Mesendoderm (in vitro differentiated cells): ENCODE measurements around the gene FASTK.

Source experiments
- DNase-seq: peaks from one replicate; pipeline ENCODE4 v3.0.0; 2013
- H2AK5ac ChIP-seq: 2 replicates; pipeline ENCODE4 v1.6.1; 2013; ENCODE audit warnings: low read length, inconsistent platforms
- H2BK120ac ChIP-seq: 2 replicates; pipeline ENCODE4 v1.6.1; 2013; ENCODE audit warnings: low read depth, mild to moderate bottlenecking, low read length, moderate library complexity, mixed read lengths
- H2BK15ac ChIP-seq: replicated peaks from 2 replicates; pipeline ENCODE4 v1.6.1; 2013; ENCODE audit warnings: low read depth, mild to moderate bottlenecking, moderate library complexity
- H2BK5ac ChIP-seq: 2 replicates; pipeline ENCODE4 v1.6.1; 2013; ENCODE audit warnings: low read length, inconsistent platforms
- H3K18ac ChIP-seq: 2 replicates; pipeline ENCODE4 v1.6.1; 2013; ENCODE audit warnings: mild to moderate bottlenecking, low read length, mixed read lengths
- H3K23ac ChIP-seq: one replicate; pipeline ENCODE4 v1.6.1; 2013; ENCODE audit warnings: low read length
- H3K27ac ChIP-seq: 2 replicates; pipeline ENCODE4 v1.5.1; 2013; ENCODE audit warnings: low read depth, mild to moderate bottlenecking, inconsistent platforms, low read length, moderate library complexity
- H3K27me3 ChIP-seq: 2 replicates; pipeline ENCODE4 v1.6.1; 2013; ENCODE audit warnings: low read length, control low read depth, mild to moderate bottlenecking, inconsistent platforms; ENCODE audit not compliant: insufficient read depth, poor library complexity
- H3K36me3 ChIP-seq: 2 replicates; pipeline ENCODE4 v1.6.1; 2013; ENCODE audit warnings: low read length, inconsistent platforms; ENCODE audit not compliant: control insufficient read depth, insufficient read depth
- H3K4ac ChIP-seq: one replicate; pipeline ENCODE4 v1.6.1; 2013; ENCODE audit warnings: low read depth, mild to moderate bottlenecking, low read length, moderate library complexity
- H3K4me1 ChIP-seq: 2 replicates; pipeline ENCODE4 v1.6.1; 2013; ENCODE audit warnings: low read depth, low read length, inconsistent platforms; ENCODE audit not compliant: control insufficient read depth
- H3K4me2 ChIP-seq: 2 replicates; pipeline ENCODE4 v1.6.1; 2013; ENCODE audit warnings: low read length
- H3K4me3 ChIP-seq: 2 replicates; pipeline ENCODE4 v1.5.1; 2013; ENCODE audit warnings: mild to moderate bottlenecking, low read length
- H3K56ac ChIP-seq: one replicate; pipeline ENCODE4 v1.6.1; 2013; ENCODE audit warnings: low read length
- H3K79me1 ChIP-seq: 2 replicates; pipeline ENCODE4 v1.6.1; 2013; ENCODE audit warnings: low read length, inconsistent platforms
- H3K79me2 ChIP-seq: 2 replicates; pipeline ENCODE4 v1.6.1; 2013; ENCODE audit warnings: mild to moderate bottlenecking, low read length; ENCODE audit not compliant: control insufficient read depth, insufficient read depth
- H3K9ac ChIP-seq: 2 replicates; pipeline ENCODE4 v1.6.1; 2013; ENCODE audit warnings: low read length, inconsistent platforms
- H4K5ac ChIP-seq: one replicate; pipeline ENCODE4 v1.6.1; 2013; ENCODE audit warnings: low read length
- H4K8ac ChIP-seq: one replicate; pipeline ENCODE4 v1.6.1; 2013; ENCODE audit warnings: low read depth, mild to moderate bottlenecking, control low read depth, low read length, moderate library complexity
- WGBS: extraction: QIAGEN DNeasy Blood & Tissue Kit; methylation state at CpG from one replicate; pipeline ENCODE4 v1.1.7; 2013; ENCODE audit warnings: low lambda C conversion rate, missing lambda C conversion rate; ENCODE audit not compliant: insufficient coverage; ENCODE audit errors: extremely low coverage; 5-methylcytosine and 5-hydroxymethylcytosine counted together

FASTK gene

DNA sequence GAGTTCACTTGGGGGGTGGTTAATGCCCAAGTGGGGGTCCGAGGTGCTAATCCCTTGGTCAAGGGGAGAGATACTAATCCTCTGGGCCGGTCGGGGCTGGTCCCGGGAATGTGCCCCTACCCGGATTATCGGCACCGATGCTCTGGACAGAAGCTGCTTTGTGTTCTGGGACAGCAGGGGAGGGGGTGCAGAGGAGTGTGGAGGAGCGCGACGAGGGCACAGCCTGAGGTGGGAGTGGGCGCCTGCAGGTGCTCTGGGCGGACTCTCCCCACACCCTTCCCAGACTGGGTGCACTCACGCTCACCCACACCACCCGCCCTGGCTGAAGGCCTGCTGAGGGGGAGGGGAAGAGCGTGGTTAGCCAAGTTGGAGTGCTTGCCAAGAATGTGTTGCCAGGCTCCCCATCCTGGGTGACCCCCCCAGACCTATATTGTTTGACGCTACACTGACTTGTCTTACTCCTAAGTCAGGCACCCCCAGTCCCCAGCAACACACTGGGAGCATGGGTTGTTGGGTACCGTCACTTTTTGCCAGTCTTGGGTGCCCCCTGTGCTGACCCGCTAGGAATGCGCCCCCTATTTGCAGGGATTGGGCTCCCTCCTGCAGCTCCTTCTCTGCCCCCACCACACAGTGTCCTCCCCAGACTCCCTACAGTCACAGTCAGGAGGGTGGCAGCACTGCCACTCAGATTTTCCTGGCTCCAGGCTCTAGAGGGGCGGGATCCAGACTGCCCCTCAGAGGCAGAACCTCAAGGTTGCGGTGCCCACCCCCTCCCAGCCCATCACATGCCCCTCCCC is 20.0 kb downstream of the FASTK start:
- H3K4me1 ChIP-seq, result peaks cover 21% of the 10 kb centered on the region
- no peaks in the 10 kb centered on the region for H3K79me2 ChIP-seq
- peak overlapping the region; percentile 95 for H3K56ac ChIP-seq
- H3K4me3 ChIP-seq, result peak overlapping the region; percentile 71
- peak overlapping the region; percentile 75 for H3K23ac ChIP-seq
- no peak overlapping the region for H3K27ac ChIP-seq
- peak overlapping the region; percentile 61 for H3K18ac ChIP-seq
- no peak overlapping the region for H2BK15ac ChIP-seq
- H3K79me1 ChIP-seq, result peaks cover 6% of the 10 kb centered on the region
- no CpG with 5 or more reads among the region's 21 CpGs for WGBS
- H4K8ac ChIP-seq, result no peak overlapping the region
- peak; percentile 29 for DNase-seq
- H2AK5ac ChIP-seq, result peak overlapping the region; percentile 46
- H4K5ac ChIP-seq, result no peak overlapping the region
- H2BK5ac ChIP-seq, result no peak overlapping the region
- H2BK120ac ChIP-seq, result peak overlapping the region; percentile 8
- H3K4ac ChIP-seq, result no peak overlapping the region
- peaks cover 2% of the 10 kb centered on the region for H3K36me3 ChIP-seq
- H3K9ac ChIP-seq, result peak overlapping the region; percentile 86
- H3K27me3 ChIP-seq, result no peaks in the 10 kb centered on the region
- H3K4me2 ChIP-seq, result peak overlapping the region; percentile 93

DNA sequence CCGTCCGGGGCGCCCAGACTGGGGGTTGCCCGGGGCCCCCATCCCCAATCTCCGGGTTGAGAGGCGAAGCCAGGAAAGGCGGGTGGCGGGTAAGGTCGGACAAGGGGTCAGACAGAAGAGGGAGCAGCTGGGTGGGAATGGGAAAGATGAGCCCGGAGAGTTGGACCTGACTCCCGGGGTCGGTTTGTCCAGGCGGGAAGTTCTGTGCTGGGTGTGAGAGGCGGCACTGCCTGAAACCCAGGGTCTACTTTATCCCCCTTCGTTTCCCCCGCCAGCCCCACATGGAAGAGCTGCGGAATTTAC is 20.5 kb downstream of the FASTK start:
- Histone ChIP-seq H3K56ac (peak overlapping the region; percentile 95), H3K18ac (peak overlapping the region; percentile 61), H2BK120ac (peak overlapping the region; percentile 30), H2BK5ac (no peak overlapping the region), H3K4me1 (peaks cover 21% of the 10 kb centered on the region), H3K79me1 (peaks cover 6% of the 10 kb centered on the region), H3K4me2 (peak overlapping the region; percentile 93), H3K4ac (peak overlapping the region; percentile 64), H3K79me2 (no peaks in the 10 kb centered on the region), H2BK15ac (no peak overlapping the region), H2AK5ac (peak overlapping the region; percentile 46), H4K8ac (no peak overlapping the region), H3K23ac (peak overlapping the region; percentile 75), H4K5ac (no peak overlapping the region), H3K4me3 (peak overlapping the region; percentile 71), H3K27me3 (no peaks in the 10 kb centered on the region), H3K36me3 (peaks cover 2% of the 10 kb centered on the region), H3K27ac (no peak overlapping the region), H3K9ac (peak overlapping the region; percentile 86)
- peak; percentile 71 for DNase-seq
- no CpG with 5 or more reads among the region's 17 CpGs for WGBS

DNA sequence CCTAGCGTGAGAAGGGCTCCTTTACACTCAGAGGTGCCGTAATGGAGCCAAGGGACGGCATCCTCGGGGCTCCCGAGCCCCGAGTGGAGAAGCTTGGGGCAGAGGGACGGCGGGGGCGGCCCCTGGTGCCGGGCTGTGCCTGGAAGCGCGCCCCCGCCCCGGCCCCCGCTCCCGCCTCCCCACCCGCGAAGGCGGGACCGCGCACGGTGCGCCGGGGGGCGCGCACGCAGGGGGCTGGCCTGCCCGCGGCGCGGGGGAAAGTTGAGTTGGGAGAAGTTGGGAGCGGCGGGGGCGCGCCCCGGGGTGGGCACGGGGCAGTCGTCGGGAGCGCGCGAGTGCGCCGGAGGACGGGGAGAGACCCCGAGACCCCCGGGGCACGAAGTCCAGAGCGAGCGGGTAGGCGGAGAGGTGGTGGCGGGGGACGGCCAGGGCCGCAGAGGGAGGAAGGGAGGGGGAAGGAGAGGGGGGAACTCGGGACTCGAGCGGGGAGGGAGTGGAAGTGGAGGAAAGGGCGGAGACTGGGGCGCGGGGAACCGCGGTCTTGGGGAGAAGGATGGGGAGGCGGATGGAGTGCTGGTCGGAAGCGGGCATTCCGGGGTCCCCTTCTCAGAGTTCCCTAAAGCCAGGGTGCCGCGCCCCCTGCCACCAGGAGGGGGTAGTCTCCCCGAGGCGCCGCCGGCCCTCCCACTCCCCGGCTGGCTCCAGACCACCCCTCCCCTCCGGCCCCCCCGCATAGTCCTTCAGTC is 21.1 kb downstream of the FASTK start, which contains the start of gene SLC4A2:
Gene SLC4A2 (plus strand): TSS at position 223 of the 746 bp plus-strand sequence. CDS start 2,399 bp downstream, outside the sequence.
- H3K56ac ChIP-seq, result peak within 1 kb of the TSS; percentile 95
- peak within 1 kb of the TSS; percentile 98 for H3K4me2 ChIP-seq
- H3K18ac ChIP-seq, result peak within 1 kb of the TSS; percentile 61
- H2BK5ac ChIP-seq, result peak within 1 kb of the TSS; percentile 76
- peak within 1 kb of the TSS; percentile 75 for H3K23ac ChIP-seq
- WGBS, result no CpG with 5 or more reads among the region's 75 CpGs
- no peak within 1 kb of the TSS for H4K8ac ChIP-seq
- peak within 1 kb of the TSS; percentile 64 for H3K4ac ChIP-seq
- no peaks in the 10 kb centered on the region for H3K36me3 ChIP-seq
- no peak within 1 kb of the TSS for H2BK15ac ChIP-seq
- H3K79me1 ChIP-seq, result peaks cover 6% of the 10 kb centered on the region
- DNase-seq, result peak; percentile 84
- peak within 1 kb of the TSS; percentile 73 for H3K27ac ChIP-seq
- peak within 1 kb of the TSS; percentile 71 for H3K4me3 ChIP-seq
- H2AK5ac ChIP-seq, result peak within 1 kb of the TSS; percentile 46
- H2BK120ac ChIP-seq, result peak within 1 kb of the TSS; percentile 30
- H4K5ac ChIP-seq, result peak within 1 kb of the TSS; percentile 85
- H3K79me2 ChIP-seq, result no peaks in the 10 kb centered on the region
- peak within 1 kb of the TSS; percentile 86 for H3K9ac ChIP-seq
- no peaks in the 10 kb centered on the region for H3K27me3 ChIP-seq
- peaks cover 21% of the 10 kb centered on the region for H3K4me1 ChIP-seq

DNA sequence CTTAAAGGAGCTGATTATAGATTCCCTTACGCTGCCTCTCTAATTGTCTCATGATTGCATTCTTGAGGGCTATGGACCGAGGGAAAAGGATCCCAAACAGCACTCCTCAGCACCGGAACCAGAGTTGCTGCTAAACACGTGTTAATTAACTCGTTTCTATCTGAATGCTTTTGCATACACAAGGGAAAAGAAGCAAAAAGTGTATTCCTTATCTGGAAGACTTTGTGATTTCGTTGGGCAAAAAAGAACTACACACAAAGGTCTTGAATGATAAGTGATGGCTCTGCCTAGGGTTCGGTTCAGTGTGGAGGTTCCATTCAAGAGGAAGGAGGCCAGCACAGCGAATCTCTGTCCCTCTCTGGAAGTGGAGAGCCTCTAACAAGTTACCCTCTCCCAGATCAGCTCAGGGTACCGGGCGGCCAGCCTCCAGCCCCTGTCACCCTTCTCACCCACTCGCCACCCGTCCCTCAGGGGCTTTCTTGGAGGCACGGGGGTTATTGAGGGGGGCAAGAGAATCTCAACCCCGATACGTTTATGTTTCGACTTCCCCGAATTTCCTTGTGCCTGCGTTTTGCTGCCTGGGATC is 21.7 kb downstream of the FASTK start:
- no CpG with 5 or more reads among the region's 18 CpGs for WGBS
- H3K4me2 ChIP-seq, result peak overlapping the region; percentile 98
- peak overlapping the region; percentile 29 for H2AK5ac ChIP-seq
- no peaks in the 10 kb centered on the region for H3K36me3 ChIP-seq
- peak overlapping the region; percentile 73 for H3K27ac ChIP-seq
- DNase-seq, result peak; percentile 58
- peak overlapping the region; percentile 85 for H4K5ac ChIP-seq
- H3K18ac ChIP-seq, result peak overlapping the region; percentile 52
- no peak overlapping the region for H2BK120ac ChIP-seq
- H2BK5ac ChIP-seq, result peak overlapping the region; percentile 76
- peak overlapping the region; percentile 75 for H3K23ac ChIP-seq
- no peak overlapping the region for H2BK15ac ChIP-seq
- H3K79me2 ChIP-seq, result no peaks in the 10 kb centered on the region
- no peak overlapping the region for H3K4ac ChIP-seq
- peak overlapping the region; percentile 87 for H3K56ac ChIP-seq
- H3K27me3 ChIP-seq, result no peaks in the 10 kb centered on the region
- H3K79me1 ChIP-seq, result peaks cover 6% of the 10 kb centered on the region
- no peak overlapping the region for H4K8ac ChIP-seq
- peak overlapping the region; percentile 75 for H3K9ac ChIP-seq
- peaks cover 21% of the 10 kb centered on the region for H3K4me1 ChIP-seq
- H3K4me3 ChIP-seq, result peak overlapping the region; percentile 62

DNA sequence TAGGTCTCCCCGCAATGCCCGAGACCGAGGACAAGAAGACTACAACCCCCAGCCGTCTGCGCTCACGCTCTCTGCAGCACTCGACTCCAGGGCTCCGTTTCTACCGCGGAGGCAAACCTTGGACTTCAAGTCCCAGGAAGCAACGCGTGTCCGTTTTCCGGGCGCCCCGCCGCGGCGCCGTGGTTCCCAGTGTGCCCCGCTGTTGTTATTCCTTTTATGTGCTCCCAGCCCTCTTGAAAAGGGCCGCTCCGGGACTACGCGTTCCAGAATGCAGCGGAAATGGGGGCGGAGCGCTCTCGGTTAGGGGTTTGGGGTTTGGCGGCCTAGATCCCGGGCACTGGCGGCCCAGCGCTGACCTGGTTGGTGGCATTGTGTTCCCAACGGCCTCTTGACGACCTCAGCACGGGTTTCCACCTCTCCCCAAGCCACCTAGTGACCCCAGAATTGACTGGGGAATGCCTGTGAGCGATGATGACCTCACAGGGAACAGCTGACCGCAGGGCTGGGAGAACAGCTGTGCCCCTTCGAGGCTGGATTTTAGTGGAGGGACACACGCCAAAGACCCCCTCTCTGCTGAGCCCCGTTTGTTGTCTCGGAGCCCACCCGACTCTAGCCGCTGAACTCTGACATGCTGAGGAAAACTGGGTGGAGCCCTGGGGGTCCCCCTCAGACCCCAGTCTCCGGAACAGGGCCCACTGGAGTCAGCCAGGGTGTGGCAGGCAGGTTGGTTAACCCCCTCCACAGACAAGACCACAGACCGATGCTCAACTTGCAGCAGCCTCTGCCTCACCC is 22.4 kb downstream of the FASTK start:
- Histone ChIP-seq H2BK15ac (no peak overlapping the region), H3K4me3 (no peak overlapping the region), H3K56ac (peak overlapping the region; percentile 87), H2BK120ac (no peak overlapping the region), H3K79me2 (no peaks in the 10 kb centered on the region), H3K27me3 (no peaks in the 10 kb centered on the region), H2BK5ac (no peak overlapping the region), H3K4me2 (peak overlapping the region; percentile 98), H3K9ac (peak overlapping the region; percentile 75), H3K4ac (no peak overlapping the region), H2AK5ac (peak overlapping the region; percentile 29), H4K5ac (no peak overlapping the region), H3K27ac (peak overlapping the region; percentile 73), H3K79me1 (peaks cover 6% of the 10 kb centered on the region), H3K23ac (no peak overlapping the region), H3K4me1 (peaks cover 18% of the 10 kb centered on the region), H4K8ac (no peak overlapping the region), H3K18ac (peak overlapping the region; percentile 52), H3K36me3 (no peaks in the 10 kb centered on the region)
- no CpG with 5 or more reads among the region's 46 CpGs for WGBS
- peak; percentile 100 for DNase-seq
